ES-I3 (cell line): ENCODE data around the gene PRSS16.
"Not testable (repeated sequence)": the region's sequence is repeated elsewhere in the genome, so short reads cannot be mapped to it uniquely, and the experiment has no call there.

ENCODE experiments used
- H3K36me3 ChIP-seq: 2 replicates; pipeline ENCODE4 v1.6.1; 2013; ENCODE audit warnings: mild to moderate bottlenecking, low read length, control low read depth, moderate library complexity; ENCODE audit not compliant: insufficient read depth
- H3K4me1 ChIP-seq: 2 replicates; pipeline ENCODE4 v1.6.1; 2013; ENCODE audit warnings: mild to moderate bottlenecking, control low read depth, low read length; ENCODE audit not compliant: insufficient read depth
- H3K9ac ChIP-seq: 2 replicates; pipeline ENCODE4 v1.6.1; 2013; ENCODE audit warnings: low read depth, mild to moderate bottlenecking, low read length, moderate library complexity
- H3K9me3 ChIP-seq: 2 replicates; pipeline ENCODE4 v1.6.1; 2013; ENCODE audit warnings: mild to moderate bottlenecking, low read length, moderate library complexity; ENCODE audit not compliant: control insufficient read depth, insufficient read depth

Gene PRSS16

GRCh38 chr6:27247133-27247836 is at the start of gene PRSS16:
Gene PRSS16, plus strand, starts transcription at chr6:27247701. Its CDS starts 37 bp downstream, at chr6:27247738.
- no peaks in the 10 kb centered on the region for H3K36me3 ChIP-seq
- no peak within 1 kb of the TSS for H3K9ac ChIP-seq
- H3K4me1 ChIP-seq = no peaks in the 10 kb centered on the region
- H3K9me3 ChIP-seq = no peaks in the 10 kb centered on the region

GRCh38 chr6:27205375-27206278 is 41.9 kb upstream of the PRSS16 start:
- Histone ChIP-seq H3K9ac (peak overlapping the region; percentile 83), H3K4me1 (no peaks in the 10 kb centered on the region; the same call in 1 of the 2 replicates), H3K9me3 (no peaks in the 10 kb centered on the region), H3K36me3 (no peaks in the 10 kb centered on the region)

GRCh38 chr6:27206806-27207205 is 40.7 kb upstream of the PRSS16 start:
- no peaks in the 10 kb centered on the region for H3K9me3 ChIP-seq
- no peaks in the 10 kb centered on the region for H3K36me3 ChIP-seq
- no peaks in the 10 kb centered on the region; the same call in 1 of the 2 replicates for H3K4me1 ChIP-seq
- no peak overlapping the region for H3K9ac ChIP-seq

GRCh38 chr6:27208042-27208441 is 39.5 kb upstream of the PRSS16 start:
- Histone ChIP-seq H3K4me1 (no peaks in the 10 kb centered on the region; the same call in 1 of the 2 replicates), H3K9me3 (no peaks in the 10 kb centered on the region), H3K9ac (no peak overlapping the region), H3K36me3 (no peaks in the 10 kb centered on the region)

- Histone ChIP-seq H3K4me1 (no peaks in the 10 kb centered on the region; the same call in 1 of the 2 replicates), H3K9ac (peak overlapping the region; percentile 48; the same call in 1 of the 2 replicates), H3K36me3 (no peaks in the 10 kb centered on the region), H3K9me3 (no peaks in the 10 kb centered on the region)
Measured at GRCh38 chr6:27209196-27209595, 38.3 kb upstream of the PRSS16 start.

- H3K9me3 ChIP-seq = no peaks in the 10 kb centered on the region
- peak overlapping the region; percentile 4; the same call in 1 of the 2 replicates for H3K9ac ChIP-seq
- no peaks in the 10 kb centered on the region; the same call in 1 of the 2 replicates for H3K4me1 ChIP-seq
- H3K36me3 ChIP-seq = no peaks in the 10 kb centered on the region
Measured at GRCh38 chr6:27209659-27210269, 37.7 kb upstream of the PRSS16 start.

- H3K36me3 ChIP-seq, H3K4me1 ChIP-seq, H3K9me3 ChIP-seq: not testable (repeated sequence)
- peak overlapping the region; percentile 91; the same call in 1 of the 2 replicates for H3K9ac ChIP-seq
Measured at GRCh38 chr6:27213091-27213517, 34.4 kb upstream of the PRSS16 start.

GRCh38 chr6:27213544-27214125 is 33.9 kb upstream of the PRSS16 start:
- Histone ChIP-seq H3K9ac (peak overlapping the region; percentile 91), H3K36me3 (no peaks in the 10 kb centered on the region), H3K9me3 (no peaks in the 10 kb centered on the region), H3K4me1 (no peaks in the 10 kb centered on the region; the same call in 1 of the 2 replicates)

GRCh38 chr6:27214126-27214601 is 33.3 kb upstream of the PRSS16 start:
- no peaks in the 10 kb centered on the region for H3K9me3 ChIP-seq
- H3K9ac ChIP-seq = peak overlapping the region; percentile 91
- H3K4me1 ChIP-seq = no peaks in the 10 kb centered on the region; the same call in 1 of the 2 replicates
- H3K36me3 ChIP-seq = no peaks in the 10 kb centered on the region

- no peaks in the 10 kb centered on the region for H3K36me3 ChIP-seq
- no peaks in the 10 kb centered on the region for H3K9me3 ChIP-seq
- no peak overlapping the region for H3K9ac ChIP-seq
- no peaks in the 10 kb centered on the region for H3K4me1 ChIP-seq
Measured at GRCh38 chr6:27216874-27217273, 30.6 kb upstream of the PRSS16 start.

- not testable (repeated sequence) for H3K36me3 ChIP-seq, H3K9me3 ChIP-seq, H3K4me1 ChIP-seq, H3K9ac ChIP-seq
Measured at GRCh38 chr6:27222971-27223370, 24.5 kb upstream of the PRSS16 start.

GRCh38 chr6:27224729-27225128 is 22.8 kb upstream of the PRSS16 start:
- no peaks in the 10 kb centered on the region for H3K4me1 ChIP-seq
- H3K9ac ChIP-seq = no peak overlapping the region
- no peaks in the 10 kb centered on the region for H3K36me3 ChIP-seq
- no peaks in the 10 kb centered on the region for H3K9me3 ChIP-seq

- H3K36me3 ChIP-seq = no peaks in the 10 kb centered on the region
- peak overlapping the region; percentile 74 for H3K9ac ChIP-seq
- H3K4me1 ChIP-seq = no peaks in the 10 kb centered on the region
- H3K9me3 ChIP-seq = no peaks in the 10 kb centered on the region
Measured at GRCh38 chr6:27228963-27229477, 18.5 kb upstream of the PRSS16 start.

GRCh38 chr6:27230758-27231111 is 16.8 kb upstream of the PRSS16 start:
- Histone ChIP-seq H3K9me3 (no peaks in the 10 kb centered on the region), H3K36me3 (no peaks in the 10 kb centered on the region), H3K4me1 (no peaks in the 10 kb centered on the region), H3K9ac (peak overlapping the region; percentile 74; the same call in 1 of the 2 replicates)
